HEK293 (cell line): ENCODE measurements around the gene FOXN1.

Source experiments
- ATF2 ChIP-seq: fragments of 450-650 bp; formaldehyde crosslinking; IDR thresholded peaks from 2 replicates; pipeline ENCODE4 v1.5.1; 2016; ENCODE audit warnings: missing biosample characterization, missing genetic modification characterization, low read depth
- EGR2 ChIP-seq: fragments of 450-650 bp; formaldehyde crosslinking; IDR thresholded peaks from 2 replicates; pipeline ENCODE4 v1.5.1; 2016; ENCODE audit warnings: low read depth, missing biosample characterization, missing genetic modification characterization
- GFI1B ChIP-seq: fragments of 450-650 bp; formaldehyde crosslinking; IDR thresholded peaks from 2 replicates; pipeline ENCODE4 v1.5.1; 2016; ENCODE audit warnings: missing biosample characterization, missing genetic modification characterization
- HOXC10 ChIP-seq: sonication (generic); formaldehyde crosslinking; IDR thresholded peaks from 2 replicates; pipeline ENCODE4 v1.8.1; 2023; ENCODE audit warnings: mild to moderate bottlenecking, missing genetic modification reagents
- KLF17 ChIP-seq: fragments of 450-650 bp; formaldehyde crosslinking; IDR thresholded peaks from 2 replicates; pipeline ENCODE4 v1.5.1; 2016; ENCODE audit warnings: missing biosample characterization, missing genetic modification characterization
- KLF7 ChIP-seq: fragments of 450-650 bp; formaldehyde crosslinking; IDR thresholded peaks from 2 replicates; pipeline ENCODE4 v1.5.1; 2016; ENCODE audit warnings: missing biosample characterization, missing genetic modification characterization, borderline replicate concordance
- REST ChIP-seq: fragments of 450-650 bp; formaldehyde crosslinking; IDR thresholded peaks from 2 replicates; pipeline ENCODE4 v1.5.1; 2016; ENCODE audit warnings: missing biosample characterization, missing genetic modification characterization
- SP2 ChIP-seq: fragments of 450-650 bp; formaldehyde crosslinking; IDR thresholded peaks from 2 replicates; pipeline ENCODE4 v1.5.1; 2016; ENCODE audit warnings: missing biosample characterization, missing genetic modification characterization
- TSHZ1 ChIP-seq: fragments of 450-650 bp; formaldehyde crosslinking; IDR thresholded peaks from 2 replicates; pipeline ENCODE4 v1.5.1; 2016; ENCODE audit warnings: missing biosample characterization, missing genetic modification characterization, borderline replicate concordance
- YY2 ChIP-seq: fragments of 450-650 bp; formaldehyde crosslinking; IDR thresholded peaks from 2 replicates; pipeline ENCODE4 v1.5.1; 2016; ENCODE audit warnings: missing biosample characterization, missing genetic modification characterization
- ZBTB17 ChIP-seq: fragments of 450-650 bp; formaldehyde crosslinking; IDR thresholded peaks from 2 replicates; pipeline ENCODE4 v1.5.1; 2016; ENCODE audit warnings: missing biosample characterization, missing genetic modification characterization
- ZBTB8A ChIP-seq: fragments of 450-650 bp; formaldehyde crosslinking; IDR thresholded peaks from 2 replicates; pipeline ENCODE4 v1.5.1; 2016; ENCODE audit warnings: missing biosample characterization, missing genetic modification characterization
- ZIC2 ChIP-seq: fragments of 450-650 bp; formaldehyde crosslinking; IDR thresholded peaks from 2 replicates; pipeline ENCODE4 v1.5.1; 2016; ENCODE audit warnings: missing biosample characterization, missing genetic modification characterization
- ZNF10 ChIP-seq: fragments of 450-650 bp; formaldehyde crosslinking; IDR thresholded peaks from 2 replicates; pipeline ENCODE4 v1.5.1; 2017; ENCODE audit warnings: missing biosample characterization, missing genetic modification characterization
- ZNF132 ChIP-seq: fragments of 450-650 bp; formaldehyde crosslinking; IDR thresholded peaks from 2 replicates; pipeline ENCODE4 v1.5.1; 2017; ENCODE audit warnings: missing biosample characterization, missing genetic modification characterization, borderline replicate concordance
- ZNF2 ChIP-seq: fragments of 450-650 bp; formaldehyde crosslinking; IDR thresholded peaks from 2 replicates; pipeline ENCODE4 v1.5.1; 2016; ENCODE audit warnings: missing biosample characterization, missing genetic modification characterization
- ZNF221 ChIP-seq: fragments of 450-650 bp; formaldehyde crosslinking; IDR thresholded peaks from 2 replicates; pipeline ENCODE4 v1.5.1; 2017; ENCODE audit warnings: missing biosample characterization, missing genetic modification characterization, borderline replicate concordance
- ZNF280D ChIP-seq: fragments of 450-650 bp; formaldehyde crosslinking; IDR thresholded peaks from 2 replicates; pipeline ENCODE4 v1.5.1; 2016; ENCODE audit warnings: missing biosample characterization, missing genetic modification characterization
- ZNF362 ChIP-seq: fragments of 450-650 bp; formaldehyde crosslinking; IDR thresholded peaks from 2 replicates; pipeline ENCODE4 v1.5.1; 2016; ENCODE audit warnings: missing biosample characterization, missing genetic modification characterization
- ZNF37A ChIP-seq: fragments of 450-650 bp; IDR thresholded peaks from 2 replicates; pipeline ENCODE4 v1.5.1; 2018; ENCODE audit warnings: missing biosample characterization, missing genetic modification characterization
- ZNF394 ChIP-seq: fragments of 450-650 bp; formaldehyde crosslinking; IDR thresholded peaks from 2 replicates; pipeline ENCODE4 v1.5.1; 2016; ENCODE audit warnings: missing biosample characterization, missing genetic modification characterization, mild to moderate bottlenecking, moderate library complexity, borderline replicate concordance
- ZNF521 ChIP-seq: fragments of 450-650 bp; formaldehyde crosslinking; IDR thresholded peaks from 2 replicates; pipeline ENCODE4 v1.5.1; 2017; ENCODE audit warnings: missing biosample characterization, mild to moderate bottlenecking, missing genetic modification characterization
- ZNF529 ChIP-seq: fragments of 450-650 bp; formaldehyde crosslinking; IDR thresholded peaks from 2 replicates; pipeline ENCODE4 v1.5.1; 2017; ENCODE audit warnings: missing genetic modification characterization, missing biosample characterization; ENCODE audit not compliant: insufficient replicate concordance
- ZNF596 ChIP-seq: fragments of 450-650 bp; IDR thresholded peaks from 2 replicates; pipeline ENCODE4 v1.5.0; 2018; ENCODE audit warnings: missing biosample characterization, mild to moderate bottlenecking, missing genetic modification characterization, moderate library complexity
- ZNF624 ChIP-seq: fragments of 450-650 bp; formaldehyde crosslinking; IDR thresholded peaks from 2 replicates; pipeline ENCODE4 v1.5.1; 2017; ENCODE audit warnings: missing biosample characterization, missing genetic modification characterization
- ZSCAN23 ChIP-seq: fragments of 450-650 bp; formaldehyde crosslinking; IDR thresholded peaks from 2 replicates; pipeline ENCODE4 v1.5.1; 2016; ENCODE audit warnings: missing biosample characterization, missing genetic modification characterization

FOXN1 gene

GRCh38 chr17:28552176-28552999 is 46.2 kb downstream of the FOXN1 start, which contains the start of gene UNC119 (continued):
- TF ChIP-seq ZNF132 (tag by site-specific recombination) (no peak), ZIC2 (tag by site-specific recombination) (peak; percentile 35; the same call in 1 of the 2 replicates), SP2 (tag by site-specific recombination) (peak; percentile 70), YY2 (tag by site-specific recombination) (no peak), GFI1B (no peak), ZNF221 (tag by site-specific recombination) (no peak), ZNF521 (tag by site-specific recombination) (no peak), ZBTB17 (tag by site-specific recombination) (no peak), ZNF596 (tag by site-specific recombination) (0 out of 2 replicates have a peak, but pooled peaks have one; percentile 17), ZNF394 (tag by site-specific recombination) (no peak), ZNF624 (tag by site-specific recombination) (no peak), KLF7 (tag by site-specific recombination) (no peak), ZBTB8A (tag by site-specific recombination) (no peak), KLF17 (tag by site-specific recombination) (no peak), ZNF37A (tag by site-specific recombination) (0 out of 2 replicates have a peak, but pooled peaks have one; percentile 7), ZSCAN23 (no peak), HOXC10 (CRISPR knock-in tag) (no peak), REST (tag by site-specific recombination) (no peak), ZNF362 (tag by site-specific recombination) (no peak), ZNF280D (no peak), TSHZ1 (no peak), ZNF10 (peak; percentile 56; the same call in 1 of the 2 replicates), EGR2 (tag by site-specific recombination) (no peak), ZNF529 (tag by site-specific recombination) (no peak), ZNF2 (tag by site-specific recombination) (no peak), ATF2 (no peak)
